Stimulated activated CD4-positive, alpha-beta T cell treated with anti-CD3 and anti-CD28 coated beads, Interleukin-4, amount 100 ng/mL, for 1 hour (primary cell): ENCODE measurements around the gene ARFRP1.

ENCODE experiments used
- DNase-seq: peaks from one replicate; pipeline ENCODE4 v3.0.0-alpha.2; 2020

ARFRP1 gene

GRCh38 chr20:63743210-63743970 lies 35.6 kb upstream of the ARFRP1 start:
- DNase-seq, result no peak

GRCh38 chr20:63742381-63743024 lies 34.7 kb upstream of the ARFRP1 start:
- no peak for DNase-seq

GRCh38 chr20:63741676-63742380 lies 34.1 kb upstream of the ARFRP1 start:
- no peak for DNase-seq

- no peak for DNase-seq
Measured at GRCh38 chr20:63741354-63741675, 33.5 kb upstream of the ARFRP1 start.

- peak; percentile 32 for DNase-seq
Measured at GRCh38 chr20:63740627-63741353, 33.0 kb upstream of the ARFRP1 start.

- DNase-seq, result peak; percentile 43
Measured at GRCh38 chr20:63740070-63740626, 32.4 kb upstream of the ARFRP1 start.

- peak; percentile 66 for DNase-seq
Measured at GRCh38 chr20:63739130-63740069, 31.6 kb upstream of the ARFRP1 start, which contains the start of gene SLC2A4RG. Gene SLC2A4RG, plus strand, starts transcription at chr20:63739776. Its CDS starts 137 bp downstream, at chr20:63739913.

GRCh38 chr20:63738687-63739129 lies 30.9 kb upstream of the ARFRP1 start:
- DNase-seq, result peak; percentile 41

GRCh38 chr20:63737945-63738686 lies 30.3 kb upstream of the ARFRP1 start:
- DNase-seq, result peak; percentile 42

- DNase-seq, result no peak
Measured at GRCh38 chr20:63737695-63737944, 29.8 kb upstream of the ARFRP1 start.

GRCh38 chr20:63736893-63737694 lies 29.3 kb upstream of the ARFRP1 start:
- DNase-seq, result peak; percentile 49

GRCh38 chr20:63735859-63736718 lies 28.3 kb upstream of the ARFRP1 start, which contains the start of gene LIME1:
Gene LIME1, plus strand, starts transcription at chr20:63736664. Its CDS starts 886 bp downstream, at chr20:63737550.
- peak; percentile 62 for DNase-seq

GRCh38 chr20:63734946-63735858 lies 27.4 kb upstream of the ARFRP1 start:
- no peak for DNase-seq

GRCh38 chr20:63734111-63734945 lies 26.6 kb upstream of the ARFRP1 start:
- no peak for DNase-seq

GRCh38 chr20:63733579-63734081 lies 25.9 kb upstream of the ARFRP1 start:
- DNase-seq, result no peak

- DNase-seq, result no peak
Measured at GRCh38 chr20:63733117-63733516, 25.3 kb upstream of the ARFRP1 start.
